BLaER1 (cell line): ENCODE data around the gene GATC.

Source experiments
- H3K27ac ChIP-seq: shearing (Covaris generic); formaldehyde crosslinking; 2 replicates; pipeline ENCODE4 v1.8.1; 2022
- H3K27me3 ChIP-seq: shearing (Covaris generic); formaldehyde crosslinking; 2 replicates; pipeline ENCODE4 v1.8.1; 2022
- H3K36me3 ChIP-seq: shearing (Covaris generic); formaldehyde crosslinking; 2 replicates; pipeline ENCODE4 v1.8.1; 2022
- H3K4me1 ChIP-seq: shearing (Covaris generic); formaldehyde crosslinking; 2 replicates; pipeline ENCODE4 v1.8.1; 2022
- H3K4me2 ChIP-seq: shearing (Covaris generic); formaldehyde crosslinking; 2 replicates; pipeline ENCODE4 v1.8.1; 2022
- H3K4me3 ChIP-seq: shearing (Covaris generic); formaldehyde crosslinking; 2 replicates; pipeline ENCODE4 v1.8.1; 2022
- H3K9ac ChIP-seq: shearing (Covaris generic); formaldehyde crosslinking; 2 replicates; pipeline ENCODE4 v1.8.1; 2022
- H3K9me3 ChIP-seq: shearing (Covaris generic); formaldehyde crosslinking; 2 replicates; pipeline ENCODE4 v1.8.1; 2022
- H4K20me1 ChIP-seq: shearing (Covaris generic); formaldehyde crosslinking; 2 replicates; pipeline ENCODE4 v1.8.1; 2022
- Cebpa-rat ChIP-seq: shearing (Covaris generic); IDR thresholded peaks from 2 replicates; pipeline ENCODE4 v1.8.1; 2022

The GATC gene

GRCh38 chr12:120468821-120469449 lies 22.7 kb downstream of the GATC start:
- peak overlapping the region; percentile 97 for H3K27ac ChIP-seq

GRCh38 chr12:120469450-120470149 lies 23.4 kb downstream of the GATC start, which contains the start of gene SRSF9:
Gene SRSF9 (minus strand): TSS chr12:120469748. CDS start chr12:120469609, 139 bp downstream.
- H4K20me1 ChIP-seq = peaks cover 45% of the 10 kb centered on the region
- no peak for TF ChIP-seq Cebpa-rat
- H3K36me3 ChIP-seq = peaks cover 32% of the 10 kb centered on the region
- peak within 1 kb of the TSS; percentile 96 for H3K4me3 ChIP-seq
- H3K27me3 ChIP-seq = no peaks in the 10 kb centered on the region
- peaks cover 48% of the 10 kb centered on the region for H3K4me1 ChIP-seq
- peak within 1 kb of the TSS; percentile 97 for H3K27ac ChIP-seq
- H3K9me3 ChIP-seq = no peaks in the 10 kb centered on the region
- H3K9ac ChIP-seq = peak within 1 kb of the TSS; percentile 96
- H3K4me2 ChIP-seq = peak within 1 kb of the TSS; percentile 92

More at GRCh38 chr12:120468821-120469449, 22.7 kb downstream of the GATC start:
- H4K20me1 ChIP-seq = peaks cover 51% of the 10 kb centered on the region
- H3K4me3 ChIP-seq = peak overlapping the region; percentile 96
- no peak for TF ChIP-seq Cebpa-rat
- H3K9ac ChIP-seq = peak overlapping the region; percentile 96
- no peaks in the 10 kb centered on the region for H3K27me3 ChIP-seq
- peak overlapping the region; percentile 92 for H3K4me2 ChIP-seq
- H3K36me3 ChIP-seq = peaks cover 39% of the 10 kb centered on the region
- peaks cover 46% of the 10 kb centered on the region for H3K4me1 ChIP-seq
- H3K9me3 ChIP-seq = no peaks in the 10 kb centered on the region

DNA sequence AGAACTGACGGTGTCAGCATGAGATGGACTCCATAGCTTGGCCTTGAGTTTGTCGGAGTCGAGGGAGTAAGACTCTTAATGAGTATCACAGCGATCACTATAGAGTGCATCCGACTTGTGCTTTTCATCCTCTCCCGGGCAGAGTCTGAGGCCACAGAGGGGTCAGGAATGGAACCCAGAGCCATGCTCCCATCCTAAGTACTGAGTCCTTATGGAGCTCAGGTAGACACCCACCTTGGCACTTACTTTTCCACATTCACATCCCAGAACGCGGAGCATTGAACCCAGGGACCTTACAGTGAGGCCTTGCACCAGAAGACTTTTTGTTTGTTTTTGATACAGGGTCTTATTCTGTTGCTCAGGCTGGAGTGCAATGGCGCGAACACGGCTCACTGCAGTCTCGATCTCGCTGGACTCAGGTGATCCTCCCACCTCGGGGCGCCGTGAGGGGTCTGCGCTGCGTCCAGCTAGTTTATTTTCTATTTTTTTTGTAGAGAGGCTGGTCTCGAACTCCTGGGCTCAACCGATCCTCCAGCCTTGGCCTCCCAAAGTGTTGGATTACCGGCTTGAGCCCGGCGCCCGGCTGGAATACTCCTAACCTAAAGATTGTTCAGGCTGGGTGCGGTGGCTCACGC lies 24.0 kb downstream of the GATC start:
- peaks cover 53% of the 10 kb centered on the region for H3K4me1 ChIP-seq
- peak overlapping the region; percentile 96 for H3K4me3 ChIP-seq

DNA sequence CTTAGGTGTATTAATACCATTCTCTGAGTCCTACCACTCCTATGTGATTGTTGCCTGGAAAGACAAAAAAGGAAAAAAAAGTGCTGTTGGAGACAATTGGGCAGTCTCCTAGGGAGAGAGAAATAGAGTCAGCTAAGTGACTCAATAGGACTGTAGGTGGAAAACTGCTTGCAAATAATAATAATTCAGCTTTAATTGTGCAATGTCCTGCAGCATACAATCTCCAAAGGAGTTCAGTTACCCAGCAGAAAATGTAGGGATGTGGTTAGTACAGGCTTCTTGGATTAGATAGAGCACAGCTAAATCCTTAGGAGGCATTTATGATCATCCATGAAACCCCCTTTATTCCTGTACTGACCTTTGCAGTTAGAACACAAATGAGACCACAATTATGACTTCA lies 26.3 kb downstream of the GATC start:
- H3K27me3 ChIP-seq = no peaks in the 10 kb centered on the region
- H3K9me3 ChIP-seq = no peaks in the 10 kb centered on the region
- H3K4me1 ChIP-seq = peaks cover 37% of the 10 kb centered on the region
- no peak overlapping the region for H3K9ac ChIP-seq
- H4K20me1 ChIP-seq = peaks cover 16% of the 10 kb centered on the region
- TF ChIP-seq Cebpa-rat = no peak
- no peak overlapping the region for H3K4me3 ChIP-seq
- no peak overlapping the region for H3K4me2 ChIP-seq
- H3K27ac ChIP-seq = no peak overlapping the region
- H3K36me3 ChIP-seq = peaks cover 3% of the 10 kb centered on the region

More for the DNA sequence above, 24.0 kb downstream of the GATC start:
- H3K36me3 ChIP-seq = peaks cover 25% of the 10 kb centered on the region
- no peaks in the 10 kb centered on the region for H3K9me3 ChIP-seq
- no peaks in the 10 kb centered on the region for H3K27me3 ChIP-seq
- peak overlapping the region; percentile 92 for H3K4me2 ChIP-seq
- H3K9ac ChIP-seq = peak overlapping the region; percentile 96
- TF ChIP-seq Cebpa-rat = no peak
- H3K27ac ChIP-seq = peak overlapping the region; percentile 97
- H4K20me1 ChIP-seq = peaks cover 38% of the 10 kb centered on the region

GRCh38 chr12:120473807-120474615 lies 27.8 kb downstream of the GATC start:
- Histone ChIP-seq H3K27me3 (no peaks in the 10 kb centered on the region), H3K4me2 (no peak overlapping the region), H3K36me3 (no peaks in the 10 kb centered on the region), H3K9me3 (no peaks in the 10 kb centered on the region), H3K4me3 (no peak overlapping the region), H4K20me1 (peaks cover under 1% of the 10 kb centered on the region), H3K27ac (no peak overlapping the region), H3K4me1 (peaks cover 30% of the 10 kb centered on the region), H3K9ac (no peak overlapping the region)
- no peak for TF ChIP-seq Cebpa-rat

- no peaks in the 10 kb centered on the region for H3K27me3 ChIP-seq
- no peaks in the 10 kb centered on the region for H4K20me1 ChIP-seq
- no peak overlapping the region for H3K4me3 ChIP-seq
- H3K36me3 ChIP-seq = no peaks in the 10 kb centered on the region
- no peak overlapping the region for H3K9ac ChIP-seq
- peaks cover 30% of the 10 kb centered on the region for H3K4me1 ChIP-seq
- H3K27ac ChIP-seq = no peak overlapping the region
- no peak overlapping the region for H3K4me2 ChIP-seq
- no peaks in the 10 kb centered on the region for H3K9me3 ChIP-seq
- TF ChIP-seq Cebpa-rat = no peak
Measured at GRCh38 chr12:120474616-120474960, 28.3 kb downstream of the GATC start.

- no peak overlapping the region for H3K9ac ChIP-seq
- no peak overlapping the region for H3K4me2 ChIP-seq
- peaks cover 24% of the 10 kb centered on the region for H3K4me1 ChIP-seq
- H3K27me3 ChIP-seq = no peaks in the 10 kb centered on the region
- H4K20me1 ChIP-seq = no peaks in the 10 kb centered on the region
- H3K27ac ChIP-seq = no peak overlapping the region
- no peaks in the 10 kb centered on the region for H3K36me3 ChIP-seq
- H3K9me3 ChIP-seq = no peaks in the 10 kb centered on the region
- H3K4me3 ChIP-seq = no peak overlapping the region
- TF ChIP-seq Cebpa-rat = no peak
Measured at GRCh38 chr12:120475643-120476042, 29.4 kb downstream of the GATC start.

GRCh38 chr12:120479458-120479857 lies 33.2 kb downstream of the GATC start:
- H3K36me3 ChIP-seq = peaks cover 13% of the 10 kb centered on the region
- no peak overlapping the region for H3K4me2 ChIP-seq
- no peak overlapping the region for H3K4me3 ChIP-seq
- H3K27me3 ChIP-seq = no peaks in the 10 kb centered on the region
- H3K4me1 ChIP-seq = peaks cover 12% of the 10 kb centered on the region; the same call in 1 of the 2 replicates
- no peak for TF ChIP-seq Cebpa-rat
- no peak overlapping the region for H3K9ac ChIP-seq
- no peaks in the 10 kb centered on the region for H4K20me1 ChIP-seq
- H3K9me3 ChIP-seq = no peaks in the 10 kb centered on the region
- H3K27ac ChIP-seq = no peak overlapping the region

GRCh38 chr12:120480211-120480610 lies 34.0 kb downstream of the GATC start:
- H3K9ac ChIP-seq = no peak overlapping the region
- no peaks in the 10 kb centered on the region for H3K9me3 ChIP-seq
- no peaks in the 10 kb centered on the region for H4K20me1 ChIP-seq
- H3K4me3 ChIP-seq = no peak overlapping the region
- peaks cover 5% of the 10 kb centered on the region; the same call in 1 of the 2 replicates for H3K4me1 ChIP-seq
- H3K27me3 ChIP-seq = no peaks in the 10 kb centered on the region
- no peak for TF ChIP-seq Cebpa-rat
- H3K27ac ChIP-seq = no peak overlapping the region
- H3K36me3 ChIP-seq = peaks cover 13% of the 10 kb centered on the region
- no peak overlapping the region for H3K4me2 ChIP-seq
